H9 (cell line): ENCODE measurements around the gene CYB5R3. TPM values are rescaled to one million over a fixed set of nuclear protein-coding genes. Genes with fewer than 3 reads are reported as not detected.

Experiments used
- DNase-seq: peaks from one replicate; pipeline ENCODE4 v3.0.0-alpha.2; 2017
- H2AFZ ChIP-seq: one replicate; pipeline ENCODE4 v1.6.1; 2013; ENCODE audit warnings: mild to moderate bottlenecking, low read length, control low read depth, moderate library complexity
- H2AK5ac ChIP-seq: 2 replicates; pipeline ENCODE4 v1.6.1; 2013; ENCODE audit warnings: low read length, control low read depth, mixed read lengths; ENCODE audit not compliant: insufficient read length
- H2BK120ac ChIP-seq: one replicate; pipeline ENCODE4 v1.6.1; 2013; ENCODE audit warnings: low read depth, mild to moderate bottlenecking, low read length, control low read depth, inconsistent platforms; ENCODE audit not compliant: poor library complexity, severe bottlenecking
- H2BK12ac ChIP-seq: 2 replicates; pipeline ENCODE4 v1.6.1; 2013; ENCODE audit warnings: low read length, control low read depth, mixed read lengths, low read depth; ENCODE audit not compliant: insufficient read length
- H2BK15ac ChIP-seq: 2 replicates; pipeline ENCODE4 v1.6.1; 2013; ENCODE audit warnings: low read depth, low read length, control low read depth
- H2BK20ac ChIP-seq: one replicate; pipeline ENCODE4 v1.6.1; 2013; ENCODE audit warnings: low read depth, mild to moderate bottlenecking, low read length, control low read depth, inconsistent platforms; ENCODE audit not compliant: poor library complexity, severe bottlenecking
- H2BK5ac ChIP-seq: 2 replicates; pipeline ENCODE4 v1.6.1; 2013; ENCODE audit warnings: low read length, control low read depth, mixed read lengths; ENCODE audit not compliant: insufficient read length
- H3K14ac ChIP-seq: 2 replicates; pipeline ENCODE4 v1.6.1; 2013; ENCODE audit warnings: low read length, control low read depth; ENCODE audit not compliant: insufficient read depth
- H3K18ac ChIP-seq: 2 replicates; pipeline ENCODE4 v1.6.1; 2013; ENCODE audit warnings: low read depth, mild to moderate bottlenecking, mixed read lengths, low read length, control low read depth; ENCODE audit not compliant: insufficient read length
- H3K23ac ChIP-seq: 2 replicates; pipeline ENCODE4 v1.6.1; 2013; ENCODE audit warnings: low read length, control low read depth, mixed read lengths, low read depth; ENCODE audit not compliant: insufficient read length
- H3K23me2 ChIP-seq: 2 replicates; pipeline ENCODE4 v1.6.1; 2013; ENCODE audit warnings: low read depth, mild to moderate bottlenecking, mixed read lengths, low read length, control low read depth; ENCODE audit not compliant: insufficient read length, poor library complexity, severe bottlenecking
- H3K27ac ChIP-seq: 2 replicates; pipeline ENCODE4 v1.5.1; 2013; ENCODE audit warnings: low read length, control low read depth, mixed read lengths, low read depth; ENCODE audit not compliant: insufficient read length
- H3K27me3 ChIP-seq: 2 replicates; pipeline ENCODE4 v1.6.1; 2013; ENCODE audit warnings: low read length, control low read depth, inconsistent platforms; ENCODE audit not compliant: insufficient read depth
- H3K4ac ChIP-seq: 2 replicates; pipeline ENCODE4 v1.6.1; 2013; ENCODE audit warnings: low read depth, mild to moderate bottlenecking, control low read depth, inconsistent platforms, low read length, moderate library complexity
- H3K4me1 ChIP-seq: 2 replicates; pipeline ENCODE4 v1.6.1; 2013; ENCODE audit warnings: low read length, control low read depth, inconsistent platforms; ENCODE audit not compliant: insufficient read depth
- H3K4me2 ChIP-seq: 2 replicates; pipeline ENCODE4 v1.6.1; 2013; ENCODE audit warnings: low read length, control low read depth, mixed read lengths; ENCODE audit not compliant: insufficient read length, insufficient read depth
- H3K56ac ChIP-seq: 2 replicates; pipeline ENCODE4 v1.6.1; 2013; ENCODE audit warnings: low read depth, mild to moderate bottlenecking, mixed read lengths, low read length, control low read depth; ENCODE audit not compliant: insufficient read length
- H3K79me1 ChIP-seq: 2 replicates; pipeline ENCODE4 v1.6.1; 2013; ENCODE audit warnings: low read depth, mild to moderate bottlenecking, moderate library complexity, low read length, control low read depth, inconsistent platforms; ENCODE audit not compliant: insufficient read depth, poor library complexity, severe bottlenecking
- H3K79me2 ChIP-seq: 2 replicates; pipeline ENCODE4 v1.6.1; 2013; ENCODE audit warnings: low read length, control low read depth, inconsistent platforms; ENCODE audit not compliant: insufficient read depth
- H3K9ac ChIP-seq: 2 replicates; pipeline ENCODE4 v1.6.1; 2013; ENCODE audit warnings: low read length, control low read depth, mixed read lengths; ENCODE audit not compliant: insufficient read length; ENCODE audit errors: extremely low read depth
- H3K9me3 ChIP-seq: one replicate; pipeline ENCODE4 v1.6.1; 2013; ENCODE audit warnings: low read depth, low read length, inconsistent platforms; ENCODE audit not compliant: control insufficient read depth
- H3T11ph ChIP-seq: one replicate; pipeline ENCODE4 v1.6.1; 2013; ENCODE audit warnings: mild to moderate bottlenecking, low read length, control low read depth, inconsistent platforms
- H4K20me1 ChIP-seq: one replicate; pipeline ENCODE4 v1.6.1; 2013; ENCODE audit not compliant: control insufficient read depth, insufficient read length, insufficient read depth
- H4K5ac ChIP-seq: 2 replicates; pipeline ENCODE4 v1.6.1; 2013; ENCODE audit warnings: low read depth, mild to moderate bottlenecking, mixed read lengths, low read length, control low read depth; ENCODE audit not compliant: insufficient read length
- H4K8ac ChIP-seq: replicated peaks from 2 replicates; pipeline ENCODE4 v1.6.1; 2013; ENCODE audit warnings: low read length, control low read depth, mixed read lengths, low read depth; ENCODE audit not compliant: insufficient read length
- H4K91ac ChIP-seq: 2 replicates; pipeline ENCODE4 v1.6.1; 2013; ENCODE audit warnings: low read depth, mild to moderate bottlenecking, moderate library complexity, mixed read lengths, low read length, control low read depth; ENCODE audit not compliant: insufficient read length
- H3K27ac Mint-ChIP-seq, 3 experiments: 2 replicates in 2 of 3; 3 replicates in 1 of 3; pipeline ENCODE4 v1.8.0; 2020 to 2021; ENCODE audit warnings: mixed read lengths in 3 of 3, mild to moderate bottlenecking in 1 of 3, moderate library complexity in 1 of 3
- H3K27me3 Mint-ChIP-seq: 2 replicates; pipeline ENCODE4 v1.8.0; 2021; ENCODE audit warnings: low read depth, mild to moderate bottlenecking, moderate library complexity, mixed read lengths
- H3K36me3 Mint-ChIP-seq, 3 experiments: 2 replicates in 2 of 3; 3 replicates in 1 of 3; pipeline ENCODE4 v1.8.0; 2020 to 2021; ENCODE audit warnings: low read depth in 3 of 3, mixed read lengths in 3 of 3; ENCODE audit not compliant: insufficient read depth in 1 of 3
- H3K4me1 Mint-ChIP-seq, 2 experiments: 2 replicates each; pipeline ENCODE4 v1.8.0; 2020; ENCODE audit warnings: mixed read lengths in 2 of 2
- H3K4me3 Mint-ChIP-seq, 2 experiments: 2 replicates in 1 of 2; 3 replicates in 1 of 2; pipeline ENCODE4 v1.8.0; 2020 to 2021; ENCODE audit warnings: mild to moderate bottlenecking in 2 of 2, mixed read lengths in 2 of 2, moderate library complexity in 1 of 2
- H3K9me3 Mint-ChIP-seq, 2 experiments: 2 replicates in 1 of 2; 3 replicates in 1 of 2; pipeline ENCODE4 v1.8.0; 2020; ENCODE audit warnings: mild to moderate bottlenecking in 2 of 2, mixed read lengths in 2 of 2, moderate library complexity in 1 of 2
- WGBS: extraction: QIAGEN DNeasy Blood & Tissue Kit; methylation state at CpG from one replicate; pipeline ENCODE4 v1.1.7; 2013; ENCODE audit warnings: missing lambda C conversion rate, low lambda C conversion rate, mixed read lengths; ENCODE audit not compliant: insufficient read length; ENCODE audit errors: extremely low coverage; 5-methylcytosine and 5-hydroxymethylcytosine counted together
- total RNA-seq: library from RNA; stranded (reverse); gene quantifications from 2 replicates; pipeline ENCODE4 v1.2.1, GENCODE V29; 2021
- TF ChIP-seq, protein P1 (sequence below): fragments of 200-600 bp; sonication (generic); conservative IDR thresholded peaks from 3 replicates; pipeline ENCODE4 v1.8.0; 2021; ENCODE audit warnings: antibody characterized with exemption, mild to moderate bottlenecking

CYB5R3 gene
- total RNA-seq, 1 experiment from 2014 or later = 97.4 TPM

DNA sequence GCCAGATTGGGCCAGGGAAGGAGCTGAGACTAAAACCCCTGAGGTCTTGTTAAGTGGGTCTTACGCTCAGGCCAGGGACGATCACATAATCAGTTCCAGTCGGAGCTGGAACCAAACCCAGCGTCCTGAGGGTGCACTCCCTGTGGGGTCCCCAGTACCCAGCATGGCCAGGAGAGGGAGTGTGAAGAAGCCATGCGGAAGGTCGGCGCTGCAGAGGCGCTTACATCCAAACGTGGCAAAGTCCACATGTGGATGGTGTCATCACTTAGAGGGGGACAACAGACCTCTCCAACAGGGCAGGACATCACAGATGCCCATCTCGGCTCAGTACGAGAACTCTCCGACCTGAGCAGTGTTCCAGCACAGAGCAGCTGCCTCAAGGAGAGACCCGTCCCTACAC is 17.1 kb downstream of the CYB5R3 start:
- no peak overlapping the region for H3K9ac ChIP-seq
- H3K27ac ChIP-seq = no peak overlapping the region
- H3K4me1 ChIP-seq = no peaks in the 10 kb centered on the region
- H2BK12ac ChIP-seq = no peak overlapping the region
- H3K4ac ChIP-seq = no peak overlapping the region; the same call in 1 of the 2 replicates
- no peak overlapping the region for H2BK15ac ChIP-seq
- no peak overlapping the region for H2BK20ac ChIP-seq
- Mint-ChIP-seq H3K4me1 (no peaks in the 10 kb centered on the region), H3K4me3 (no peak overlapping the region), H3K9me3 (no peaks in the 10 kb centered on the region), H3K36me3 (peaks cover 5 to 62% (median 60%) of the 10 kb centered on the region in 3 experiments; a peak in 6 of 7 replicates), H3K27me3 (no peaks in the 10 kb centered on the region), H3K27ac (peak overlapping the region in 2 of 3 experiments; percentile 53 to 70; a peak in 2 of 7 replicates)
- peak overlapping the region; percentile 69 for H2BK5ac ChIP-seq
- no peaks in the 10 kb centered on the region for H3K27me3 ChIP-seq
- H3K23me2 ChIP-seq = no peaks in the 10 kb centered on the region
- no peaks in the 10 kb centered on the region for H3K79me2 ChIP-seq
- H2AFZ ChIP-seq = no peak overlapping the region
- no peak overlapping the region for H3K56ac ChIP-seq
- no peak overlapping the region for H4K91ac ChIP-seq
- peak; percentile 36 for DNase-seq
- no peak overlapping the region for H3T11ph ChIP-seq
- no CpG with 5 or more reads among the region's 13 CpGs for WGBS
- H4K20me1 ChIP-seq = no peaks in the 10 kb centered on the region
- no peaks in the 10 kb centered on the region for H3K79me1 ChIP-seq
- TF ChIP-seq, protein P1, sequence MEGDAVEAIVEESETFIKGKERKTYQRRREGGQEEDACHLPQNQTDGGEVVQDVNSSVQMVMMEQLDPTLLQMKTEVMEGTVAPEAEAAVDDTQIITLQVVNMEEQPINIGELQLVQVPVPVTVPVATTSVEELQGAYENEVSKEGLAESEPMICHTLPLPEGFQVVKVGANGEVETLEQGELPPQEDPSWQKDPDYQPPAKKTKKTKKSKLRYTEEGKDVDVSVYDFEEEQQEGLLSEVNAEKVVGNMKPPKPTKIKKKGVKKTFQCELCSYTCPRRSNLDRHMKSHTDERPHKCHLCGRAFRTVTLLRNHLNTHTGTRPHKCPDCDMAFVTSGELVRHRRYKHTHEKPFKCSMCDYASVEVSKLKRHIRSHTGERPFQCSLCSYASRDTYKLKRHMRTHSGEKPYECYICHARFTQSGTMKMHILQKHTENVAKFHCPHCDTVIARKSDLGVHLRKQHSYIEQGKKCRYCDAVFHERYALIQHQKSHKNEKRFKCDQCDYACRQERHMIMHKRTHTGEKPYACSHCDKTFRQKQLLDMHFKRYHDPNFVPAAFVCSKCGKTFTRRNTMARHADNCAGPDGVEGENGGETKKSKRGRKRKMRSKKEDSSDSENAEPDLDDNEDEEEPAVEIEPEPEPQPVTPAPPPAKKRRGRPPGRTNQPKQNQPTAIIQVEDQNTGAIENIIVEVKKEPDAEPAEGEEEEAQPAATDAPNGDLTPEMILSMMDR = peak; percentile 57
- H3K18ac ChIP-seq = no peak overlapping the region
- no peak overlapping the region for H3K4me2 ChIP-seq
- no peak overlapping the region for H4K8ac ChIP-seq
- H3K23ac ChIP-seq = no peak overlapping the region
- no peak overlapping the region for H3K14ac ChIP-seq
- no peak overlapping the region for H2AK5ac ChIP-seq
- no peak overlapping the region for H2BK120ac ChIP-seq
- no peak overlapping the region for H4K5ac ChIP-seq
- H3K9me3 ChIP-seq = no peaks in the 10 kb centered on the region
